Lower lobe of right lung (tissue), 2 donors: ENCODE measurements around the gene PLCB2. TPM values are rescaled to one million over a fixed set of nuclear protein-coding genes. Genes with fewer than 3 reads are reported as not detected.

Experiments used
- ATAC-seq, 2 donors: fragments of 200-7000 bp; cut with Tn5 transposase; one replicate each; pipeline ENCODE4 v1.9.1; 2020 to 2022; ENCODE audit warnings: mild to moderate bottlenecking in 2 of 2, moderate library complexity in 2 of 2
- DNase-seq: peaks from one replicate; pipeline ENCODE4 v3.0.0-alpha.2; 2020
- H3K27ac ChIP-seq: fragments of 200-600 bp; one replicate; pipeline ENCODE4 v1.8.0; 2022
- H3K27me3 ChIP-seq: fragments of 200-600 bp; one replicate; pipeline ENCODE4 v1.8.0; 2022; ENCODE audit warnings: low read depth
- H3K36me3 ChIP-seq: fragments of 200-600 bp; one replicate; pipeline ENCODE4 v1.8.0; 2022; ENCODE audit warnings: mild to moderate bottlenecking
- H3K4me1 ChIP-seq: fragments of 200-600 bp; one replicate; pipeline ENCODE4 v1.8.0; 2022
- H3K4me3 ChIP-seq: fragments of 200-600 bp; one replicate; pipeline ENCODE4 v1.8.0; 2022; ENCODE audit warnings: mild to moderate bottlenecking
- H3K9me3 ChIP-seq: fragments of 200-600 bp; one replicate; pipeline ENCODE4 v1.8.0; 2022
- CTCF ChIP-seq: fragments of 200-600 bp; IDR thresholded peaks from one replicate; pipeline ENCODE4 v1.8.0; 2022; ENCODE audit warnings: antibody characterized with exemption, mild to moderate bottlenecking
- intact Hi-C: fragments of 100-400 bp; cut with DNase I; formaldehyde crosslinking; loops from one replicate; pipeline ENCODE4 v1.11.0; 2022
- total RNA-seq: library from RNA; stranded (reverse); fragmentation: NEBNext Ultra II Directional; extraction: Animal tissue kit (Norgen Biotek cat#: 25700); gene quantifications from one replicate; pipeline ENCODE4 v1.2.1, GENCODE V29; 2021
- donor health status: DM: no; HTN: yes; CAD: no; lungs with severe emphysema.

The PLCB2 gene
- total RNA-seq, 1 donor from 2014 or later = 105 TPM

GRCh38 chr15:40280260-40281056, 27.3 kb downstream of the PLCB2 start:
- Histone ChIP-seq H3K9me3 (no peaks in the 10 kb centered on the region), H3K36me3 (no peaks in the 10 kb centered on the region), H3K27ac (no peak overlapping the region), H3K27me3 (peaks cover 65% of the 10 kb centered on the region), H3K4me1 (peaks cover 42% of the 10 kb centered on the region), H3K4me3 (no peak overlapping the region)
- DNase-seq (no peak), ATAC-seq (no peak)
- intact Hi-C loops = no loop called here
- no peak for TF ChIP-seq CTCF

- intact Hi-C loops = loop anchor here (10.0 kb wide), 1 partner anchor 235 kb away; no protein-coding TSS in a partner anchor
- H3K4me3 ChIP-seq = no peak overlapping the region
- peaks cover 43% of the 10 kb centered on the region for H3K4me1 ChIP-seq
Measured at GRCh38 chr15:40279437-40280141, 28.1 kb downstream of the PLCB2 start.

GRCh38 chr15:40278026-40278425, 29.7 kb downstream of the PLCB2 start:
- no peaks in the 10 kb centered on the region for H3K9me3 ChIP-seq
- DNase-seq (no peak), ATAC-seq (no peak)
- peaks cover 53% of the 10 kb centered on the region for H3K27me3 ChIP-seq
- intact Hi-C loops = loop anchor here (10.0 kb wide), 1 partner anchor 233 kb away; no protein-coding TSS in a partner anchor
- no peak overlapping the region for H3K4me3 ChIP-seq
- peaks cover 37% of the 10 kb centered on the region for H3K4me1 ChIP-seq
- no peak for TF ChIP-seq CTCF
- no peak overlapping the region for H3K27ac ChIP-seq
- H3K36me3 ChIP-seq = no peaks in the 10 kb centered on the region

More at GRCh38 chr15:40279437-40280141, 28.1 kb downstream of the PLCB2 start:
- Histone ChIP-seq H3K9me3 (no peaks in the 10 kb centered on the region), H3K27me3 (peaks cover 65% of the 10 kb centered on the region), H3K36me3 (no peaks in the 10 kb centered on the region), H3K27ac (no peak overlapping the region)
- peak; percentile 74 to 76 for ATAC-seq
- peak; percentile 85 for DNase-seq
- peak; percentile 100 for TF ChIP-seq CTCF

GRCh38 chr15:40277471-40277870, 30.3 kb downstream of the PLCB2 start:
- intact Hi-C loops = loop anchor here (10.0 kb wide), 1 partner anchor 233 kb away; no protein-coding TSS in a partner anchor
- no peak for TF ChIP-seq CTCF
- H3K36me3 ChIP-seq = no peaks in the 10 kb centered on the region
- H3K9me3 ChIP-seq = no peaks in the 10 kb centered on the region
- H3K27ac ChIP-seq = no peak overlapping the region
- ATAC-seq (no peak), DNase-seq (no peak)
- H3K27me3 ChIP-seq = peaks cover 48% of the 10 kb centered on the region
- H3K4me3 ChIP-seq = peak overlapping the region; percentile 19
- H3K4me1 ChIP-seq = peaks cover 31% of the 10 kb centered on the region

DNA sequence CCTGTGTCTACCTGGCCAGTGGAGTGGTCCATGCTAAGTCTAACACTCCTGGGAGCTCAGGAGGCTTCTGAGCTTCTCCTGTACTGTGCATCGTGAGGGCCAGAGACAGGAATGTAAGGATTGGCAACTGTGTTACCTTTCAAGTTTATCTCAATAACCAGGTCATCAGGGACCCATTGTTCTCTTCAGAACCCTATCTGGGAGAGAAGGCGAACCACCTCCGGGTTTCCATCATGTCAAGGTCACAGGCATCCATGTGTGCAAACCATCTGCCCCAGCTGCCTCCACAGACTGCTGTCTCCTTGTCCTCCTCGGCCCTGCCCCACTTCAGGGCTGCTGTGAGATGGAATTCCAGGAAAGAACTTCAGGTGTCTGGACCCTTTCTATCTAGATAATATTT, 30.8 kb downstream of the PLCB2 start:
- intact Hi-C loops = loop anchor here (10.0 kb wide), 1 partner anchor 232 kb away; no protein-coding TSS in a partner anchor
- DNase-seq = no peak
- H3K27ac ChIP-seq = no peak overlapping the region
- no peak for ATAC-seq
- H3K36me3 ChIP-seq = no peaks in the 10 kb centered on the region
- peaks cover 42% of the 10 kb centered on the region for H3K27me3 ChIP-seq
- peaks cover 27% of the 10 kb centered on the region for H3K4me1 ChIP-seq
- H3K4me3 ChIP-seq = no peak overlapping the region
- H3K9me3 ChIP-seq = no peaks in the 10 kb centered on the region
- TF ChIP-seq CTCF = no peak
